ENCODE results near the gene GTF3C5.

The GTF3C5 gene

GRCh38 chr9:133031496-133031911 is 707 bp downstream of the GTF3C5 start:
- DNase-seq: no peak

- DNase-seq: no peak
Measured at GRCh38 chr9:133032171-133032570, 1.4 kb downstream of the GTF3C5 start.

GRCh38 chr9:133035669-133036068 is 4.9 kb downstream of the GTF3C5 start:
- no peak for DNase-seq

GRCh38 chr9:133037775-133038515 is 7.1 kb downstream of the GTF3C5 start:
- no peak for DNase-seq

GRCh38 chr9:133040892-133041479 is 10.2 kb downstream of the GTF3C5 start:
- DNase-seq: peak in 1 of 2 experiments; percentile 6

- no peak for DNase-seq
Measured at GRCh38 chr9:133041958-133042357, 11.2 kb downstream of the GTF3C5 start.

- DNase-seq: no peak
Measured at GRCh38 chr9:133042676-133043075, 11.9 kb downstream of the GTF3C5 start.

- no peak for DNase-seq
Measured at GRCh38 chr9:133043449-133044035, 12.7 kb downstream of the GTF3C5 start.

GRCh38 chr9:133044125-133044524 is 13.3 kb downstream of the GTF3C5 start:
- no peak for DNase-seq

- no peak for DNase-seq
Measured at GRCh38 chr9:133044661-133045060, 13.9 kb downstream of the GTF3C5 start.

- DNase-seq: no peak
Measured at GRCh38 chr9:133045132-133045531, 14.3 kb downstream of the GTF3C5 start.

- no peak for DNase-seq
Measured at GRCh38 chr9:133046196-133046899, 15.6 kb downstream of the GTF3C5 start.

GRCh38 chr9:133046900-133047295 is 16.1 kb downstream of the GTF3C5 start:
- no peak for DNase-seq

- DNase-seq: no peak
Measured at GRCh38 chr9:133048595-133048994, 17.8 kb downstream of the GTF3C5 start.

GRCh38 chr9:133049043-133049442 is 18.2 kb downstream of the GTF3C5 start:
- DNase-seq: no peak

GRCh38 chr9:133050142-133050541 is 19.3 kb downstream of the GTF3C5 start:
- no peak for DNase-seq

GRCh38 chr9:133050781-133051180 is 20.0 kb downstream of the GTF3C5 start:
- no peak for DNase-seq

- DNase-seq: no peak
Measured at GRCh38 chr9:133051281-133051900, 20.6 kb downstream of the GTF3C5 start.

- no peak for DNase-seq
Measured at GRCh38 chr9:133051966-133052539, 21.3 kb downstream of the GTF3C5 start.

GRCh38 chr9:133054194-133054890 is 23.5 kb downstream of the GTF3C5 start:
- DNase-seq: no peak

- DNase-seq: no peak
Measured at GRCh38 chr9:133054966-133055365, 24.2 kb downstream of the GTF3C5 start.

- DNase-seq: no peak
Measured at GRCh38 chr9:133055788-133056420, 25.1 kb downstream of the GTF3C5 start.
